Left forelimb (tissue), 1 donor: Measurements from ENCODE around the gene MYB.
"Not testable (repeated sequence)": the region's sequence is repeated elsewhere in the genome, so short reads cannot be mapped to it uniquely, and the experiment has no call there.

Experiments
- DNase-seq: peaks from one replicate; pipeline ENCODE4 v3.0.0-alpha.2; 2018; ENCODE audit warnings: low spot score

Gene MYB

GRCh38 chr6:135164387-135164786 lies 16.7 kb upstream of the MYB start:
- DNase-seq, result not testable (repeated sequence)

DNA sequence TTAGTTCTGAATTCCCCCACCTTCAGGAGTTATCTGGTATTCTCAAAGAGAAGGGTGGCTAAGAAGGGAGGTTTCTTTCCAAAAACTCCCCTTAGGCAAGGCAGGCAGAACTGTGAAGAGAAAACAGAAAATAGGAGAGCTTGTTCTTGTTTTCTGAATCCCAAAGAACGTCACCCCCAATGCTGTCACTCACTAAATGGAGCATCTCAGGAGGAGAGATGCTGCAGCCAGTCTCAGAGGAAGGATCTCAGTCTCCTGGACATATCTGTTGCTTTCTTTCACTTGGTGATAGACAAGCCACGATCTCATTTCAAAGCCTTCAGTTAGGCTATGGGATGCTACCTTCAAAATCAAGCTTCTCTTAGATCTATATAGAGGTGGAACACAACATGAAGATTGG lies 16.1 kb upstream of the MYB start:
- DNase-seq, result no peak

DNA sequence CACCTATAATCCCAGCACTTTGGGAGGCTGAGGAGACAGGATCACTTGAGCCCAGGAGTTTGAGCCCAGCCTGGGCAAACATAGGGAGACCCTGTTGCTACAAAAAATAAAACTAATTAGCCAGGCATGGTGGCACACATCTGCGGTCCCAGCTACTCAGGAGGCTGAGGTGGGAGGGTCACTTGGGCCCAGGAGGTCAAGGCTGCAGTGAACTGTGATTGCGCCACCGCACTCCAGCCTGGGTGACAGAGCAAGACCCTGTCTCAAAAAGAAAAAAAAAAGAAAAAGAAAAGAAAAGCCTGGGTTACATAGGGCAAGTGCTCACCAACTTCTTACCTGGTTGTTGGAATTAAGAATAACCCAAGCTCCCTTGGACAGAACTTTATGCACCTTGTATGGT lies 14.6 kb upstream of the MYB start:
- DNase-seq, result no peak

- DNase-seq, result no peak
Measured at GRCh38 chr6:135167617-135168016, 13.5 kb upstream of the MYB start.

DNA sequence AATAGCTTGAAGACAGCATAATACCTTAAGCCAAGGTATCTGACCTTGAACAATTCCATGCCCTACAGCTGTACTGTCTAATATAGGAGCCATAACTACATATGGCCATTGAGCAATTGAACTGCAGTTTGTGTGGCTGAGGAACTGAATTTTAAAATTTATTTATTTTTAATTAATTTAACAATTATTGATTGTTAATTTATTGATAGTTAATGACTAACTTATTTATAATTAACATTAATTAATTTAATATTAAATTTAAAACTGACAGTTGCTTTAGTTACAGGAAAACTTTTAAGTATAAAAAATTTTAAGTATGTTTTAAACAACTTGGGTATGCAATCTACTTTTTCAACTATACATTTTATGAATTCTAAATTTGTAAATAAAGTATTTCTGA lies 12.3 kb upstream of the MYB start:
- no peak for DNase-seq

DNA sequence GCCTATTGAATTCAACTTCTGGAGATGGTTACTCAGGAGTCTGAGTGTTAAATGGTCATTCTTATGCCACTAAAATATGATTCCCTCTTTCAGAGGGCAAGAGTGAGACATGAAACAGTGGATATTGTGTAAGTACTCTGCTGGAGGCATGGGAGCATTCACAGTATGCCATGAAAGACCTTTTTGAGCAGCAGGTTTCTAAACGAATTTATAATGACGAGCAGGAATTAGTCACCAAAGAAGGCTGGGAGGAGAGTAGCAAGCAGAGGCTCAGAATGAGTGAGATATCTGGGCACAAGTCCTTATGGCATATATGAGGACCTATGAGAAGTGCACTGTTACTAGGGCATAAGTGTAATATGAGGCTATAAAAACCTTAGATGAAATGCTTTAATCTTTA lies 10.9 kb upstream of the MYB start:
- DNase-seq, result no peak

DNA sequence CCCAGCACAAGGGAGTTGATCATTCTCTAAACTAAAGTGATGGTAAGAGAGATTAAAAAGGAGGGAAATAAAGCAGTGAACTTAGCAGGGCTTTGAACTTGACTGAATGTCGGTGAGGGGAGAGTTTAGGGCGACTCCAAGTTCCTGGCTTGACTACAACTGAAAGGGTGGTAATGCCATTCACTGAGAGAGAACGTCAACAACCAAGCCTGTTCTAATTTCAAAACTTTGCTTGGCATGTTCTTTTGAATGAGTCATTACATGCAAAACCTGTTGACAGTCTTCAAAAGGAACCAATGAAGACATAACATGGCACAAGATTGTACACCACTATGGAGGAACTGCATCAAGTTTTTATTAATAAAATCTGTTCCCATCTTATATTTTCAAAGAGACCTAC lies 10.3 kb upstream of the MYB start:
- DNase-seq, result no peak

DNA sequence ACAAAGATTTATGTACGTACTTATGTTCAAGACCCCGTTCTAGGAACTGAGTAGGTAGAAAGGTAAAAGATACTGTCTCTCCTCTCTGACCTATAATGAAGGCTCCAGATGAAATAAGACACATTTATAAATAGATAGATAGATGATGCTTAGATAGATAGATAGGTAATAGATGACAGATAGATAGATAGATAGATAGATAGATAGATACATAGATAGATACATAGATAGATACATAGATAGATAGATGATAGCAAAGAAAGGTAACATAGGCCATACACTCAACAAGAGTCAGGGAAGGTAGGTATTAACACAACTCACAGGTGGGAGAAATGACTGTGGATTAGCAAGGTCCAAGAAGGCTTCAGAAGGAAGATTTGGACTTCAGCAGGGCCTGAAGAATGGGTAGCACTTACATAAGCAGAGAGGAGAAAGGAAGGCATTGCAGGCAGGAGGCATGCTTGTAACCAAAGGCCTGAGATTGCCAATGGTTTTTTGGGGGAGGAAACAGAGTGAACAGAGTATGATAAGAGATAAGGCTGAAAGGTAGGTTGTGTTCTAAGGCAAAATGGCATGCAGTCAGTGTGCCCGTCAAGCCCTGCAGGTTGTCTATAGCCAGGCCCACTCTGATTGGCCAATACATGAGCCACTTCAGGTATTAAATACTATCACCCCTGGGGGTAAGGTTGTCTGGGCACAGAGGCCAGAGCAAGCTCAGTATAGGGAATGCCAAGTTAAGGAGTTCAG lies 7.7 kb upstream of the MYB start:
- DNase-seq, result no peak

DNA sequence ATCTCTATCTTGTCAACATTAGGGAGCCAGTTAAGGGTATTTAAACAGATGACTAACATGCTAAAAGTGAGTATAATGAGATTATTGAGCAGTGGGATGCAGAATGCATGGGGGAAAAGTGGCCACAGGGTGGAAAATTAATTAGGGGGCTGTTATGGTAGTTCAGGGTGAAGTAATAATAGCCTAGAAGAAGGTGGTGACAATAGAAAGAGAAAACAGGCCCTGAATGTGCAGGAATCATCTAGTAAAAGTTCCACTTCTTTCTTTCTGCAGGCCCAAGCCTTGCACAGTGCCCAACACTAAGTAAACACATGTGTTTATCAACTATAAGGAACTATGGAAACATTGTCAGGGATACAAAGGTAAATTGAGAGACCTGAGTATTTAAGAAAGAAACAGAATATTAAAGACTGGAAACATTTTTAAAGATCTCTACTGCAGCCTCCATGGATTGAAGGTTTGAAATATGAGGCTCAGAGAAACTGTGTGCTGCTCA lies 7.1 kb upstream of the MYB start:
- no peak for DNase-seq

DNA sequence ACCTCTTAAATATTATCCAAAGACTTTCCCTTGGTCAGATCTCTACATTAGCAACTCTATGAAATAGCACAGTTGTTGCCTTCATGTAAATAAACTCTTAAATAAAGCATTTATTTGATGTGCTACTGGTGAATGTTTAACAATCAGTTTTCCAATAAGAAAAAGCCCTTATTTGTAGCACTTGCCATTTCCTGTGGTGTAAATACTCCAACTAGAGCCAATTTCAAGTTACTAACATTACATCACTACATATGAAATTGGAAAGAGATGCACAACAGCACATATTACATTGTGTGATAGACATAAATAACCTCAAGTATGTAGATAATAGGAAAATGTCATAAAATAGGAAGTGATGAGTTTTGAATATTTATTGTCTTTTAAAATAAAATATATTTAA lies 5.0 kb upstream of the MYB start:
- DNase-seq, result no peak

DNA sequence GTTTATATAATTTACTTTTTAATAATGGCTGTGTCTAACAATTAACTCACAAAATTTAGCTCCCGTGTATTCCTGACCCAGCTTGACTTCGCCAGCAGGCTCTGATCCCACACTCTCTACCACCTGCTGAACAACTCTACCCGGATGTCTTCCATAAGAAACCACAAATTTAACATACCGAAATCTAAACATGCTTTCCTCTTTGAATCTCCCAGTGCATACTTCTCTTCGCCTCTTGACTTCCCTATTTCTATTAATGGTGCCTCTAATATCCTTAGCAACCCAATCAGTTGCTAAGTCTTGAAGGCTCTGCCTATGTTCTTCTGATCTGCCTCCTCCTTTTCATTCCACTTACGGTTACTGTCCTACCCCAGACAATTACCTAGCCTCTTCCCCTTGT lies 4.6 kb upstream of the MYB start:
- no peak for DNase-seq

- DNase-seq, result no peak
Measured at GRCh38 chr6:135179372-135179771, 1.7 kb upstream of the MYB start.

- no peak for DNase-seq
Measured at GRCh38 chr6:135179920-135180541, 1.1 kb upstream of the MYB start.

GRCh38 chr6:135181333-135182070 lies 394 bp downstream of the MYB start:
- DNase-seq, result no peak

DNA sequence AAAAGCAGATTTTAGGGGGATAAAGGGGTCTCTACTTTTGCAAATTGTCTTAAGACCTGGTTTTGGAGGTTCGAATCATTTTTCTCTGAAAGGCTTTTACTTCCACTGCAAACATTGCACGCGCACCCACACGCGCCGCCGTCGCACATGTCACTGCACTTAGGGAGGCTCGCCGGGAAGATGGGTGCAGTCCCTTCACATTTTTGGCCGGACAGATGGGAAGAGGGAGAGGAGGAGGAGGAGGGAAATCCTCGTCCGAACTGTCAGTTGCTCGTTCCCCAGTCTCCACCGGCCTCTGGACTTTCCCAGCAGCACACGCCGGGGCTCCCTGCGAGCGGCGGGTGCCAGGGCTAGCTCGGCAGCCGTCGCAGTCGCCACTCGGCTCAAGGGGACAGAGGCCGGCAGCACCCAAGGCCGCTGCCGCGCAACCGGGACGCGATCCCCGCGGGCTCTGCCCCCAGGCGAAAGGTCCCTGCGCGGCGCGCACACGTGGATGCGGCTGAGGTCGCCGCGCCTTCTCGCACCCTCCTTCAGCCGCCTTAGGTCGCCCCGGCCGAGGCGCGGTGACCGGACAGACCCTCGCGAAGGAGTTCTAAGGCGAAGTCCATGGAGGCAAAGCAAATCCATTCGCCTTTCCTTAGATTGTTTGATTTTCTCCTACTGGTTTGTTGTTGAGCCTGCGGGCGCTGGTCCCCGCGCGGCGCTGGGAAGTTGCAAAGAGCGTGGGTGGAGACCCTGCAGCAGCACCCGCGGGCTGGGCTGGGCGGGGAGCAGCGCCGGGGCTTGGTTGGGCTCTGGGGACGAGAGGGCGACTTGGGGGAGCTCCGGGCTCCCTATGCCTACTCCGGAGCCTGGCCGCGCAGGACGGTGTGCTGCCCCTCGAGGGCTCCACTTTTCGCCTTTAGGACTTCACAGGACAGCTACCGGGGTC lies 1.2 kb downstream of the MYB start:
- DNase-seq, result no peak

- no peak for DNase-seq
Measured at GRCh38 chr6:135183002-135183531, 2.0 kb downstream of the MYB start.

- no peak for DNase-seq
Measured at GRCh38 chr6:135183532-135184440, 2.7 kb downstream of the MYB start.

GRCh38 chr6:135185483-135185882 lies 4.4 kb downstream of the MYB start:
- DNase-seq, result no peak

- no peak for DNase-seq
Measured at GRCh38 chr6:135186255-135186654, 5.1 kb downstream of the MYB start.

DNA sequence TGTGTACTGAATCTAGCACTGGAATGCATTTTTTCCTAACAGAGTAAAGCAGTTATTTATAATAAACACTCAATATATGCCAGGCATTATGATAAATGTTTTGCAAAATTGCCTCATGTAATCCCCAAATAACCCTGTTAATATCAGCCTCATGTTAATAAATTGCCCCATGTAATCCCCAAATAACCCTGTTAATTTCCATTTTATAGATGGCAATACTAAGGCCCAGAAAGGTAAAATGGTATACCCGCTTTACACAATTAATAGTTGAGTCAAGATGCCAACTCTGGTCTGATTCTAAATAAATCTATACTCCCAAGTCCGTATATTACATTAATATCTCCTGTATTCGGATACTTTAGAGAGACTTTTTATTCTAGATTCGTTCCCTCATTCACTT lies 6.3 kb downstream of the MYB start:
- no peak for DNase-seq

GRCh38 chr6:135188718-135189117 lies 7.6 kb downstream of the MYB start:
- no peak for DNase-seq
